AG10803 (cell line): ENCODE data around the gene CNKSR2.

Experiments used
- DNase-seq: peaks from one replicate; pipeline ENCODE4 v3.0.0; 2010; ENCODE audit warnings: low read depth
- H3K4me3 ChIP-seq: 2 replicates; pipeline ENCODE4 v1.5.1; 2011; ENCODE audit warnings: mild to moderate bottlenecking, low read length, control low read depth
- TF ChIP-seq, protein P1 (sequence below): conservative IDR thresholded peaks from 2 replicates; pipeline ENCODE4 v1.5.1; 2011; ENCODE audit warnings: mild to moderate bottlenecking, low read length, control low read depth, inconsistent platforms

CNKSR2 gene

DNA sequence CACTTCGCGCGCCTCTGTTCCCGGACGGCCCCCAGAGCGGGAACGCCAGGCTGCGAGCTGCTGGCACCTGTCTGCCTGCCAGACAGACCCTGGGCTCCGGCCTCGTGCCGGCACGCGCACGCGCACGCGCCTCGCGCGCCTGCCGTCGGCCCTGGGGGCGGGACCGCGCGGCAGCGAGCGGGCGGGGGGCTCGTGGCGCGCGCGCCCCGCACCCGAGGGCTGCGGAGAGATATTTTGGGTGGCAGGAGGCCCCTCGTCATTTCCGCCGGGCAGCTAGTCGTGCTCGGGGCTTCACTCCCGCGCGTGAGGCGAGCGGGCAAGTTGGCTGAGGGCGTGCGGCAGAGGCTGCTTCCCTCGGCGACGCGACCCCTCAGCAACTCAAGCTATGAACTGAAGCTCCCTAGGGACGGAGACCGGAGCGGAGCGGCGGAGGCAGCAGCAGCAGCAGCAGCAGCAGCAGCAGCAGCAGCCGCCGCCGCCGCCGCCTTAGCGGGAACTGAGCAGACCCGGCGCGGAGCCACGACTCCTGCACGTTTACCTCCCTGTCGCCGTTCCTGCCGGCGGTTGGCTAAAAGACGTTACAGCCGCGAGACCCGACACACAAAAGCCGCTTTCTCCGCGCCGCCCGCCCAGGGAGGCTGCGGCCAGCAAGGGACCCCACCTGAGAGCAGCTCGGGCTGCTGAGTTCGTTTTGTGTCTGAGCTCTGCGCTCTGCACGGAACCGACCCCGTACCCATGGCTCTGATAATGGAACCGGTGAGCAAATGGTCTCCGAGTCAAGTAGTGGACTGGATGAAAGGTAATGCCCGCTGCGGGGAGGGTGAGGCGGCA is at the start of gene CNKSR2:
Gene CNKSR2 (plus strand): TSS at position 256 of the 831 bp plus-strand sequence. CDS start 480 bp downstream, at position 736.
- TF ChIP-seq, protein P1, sequence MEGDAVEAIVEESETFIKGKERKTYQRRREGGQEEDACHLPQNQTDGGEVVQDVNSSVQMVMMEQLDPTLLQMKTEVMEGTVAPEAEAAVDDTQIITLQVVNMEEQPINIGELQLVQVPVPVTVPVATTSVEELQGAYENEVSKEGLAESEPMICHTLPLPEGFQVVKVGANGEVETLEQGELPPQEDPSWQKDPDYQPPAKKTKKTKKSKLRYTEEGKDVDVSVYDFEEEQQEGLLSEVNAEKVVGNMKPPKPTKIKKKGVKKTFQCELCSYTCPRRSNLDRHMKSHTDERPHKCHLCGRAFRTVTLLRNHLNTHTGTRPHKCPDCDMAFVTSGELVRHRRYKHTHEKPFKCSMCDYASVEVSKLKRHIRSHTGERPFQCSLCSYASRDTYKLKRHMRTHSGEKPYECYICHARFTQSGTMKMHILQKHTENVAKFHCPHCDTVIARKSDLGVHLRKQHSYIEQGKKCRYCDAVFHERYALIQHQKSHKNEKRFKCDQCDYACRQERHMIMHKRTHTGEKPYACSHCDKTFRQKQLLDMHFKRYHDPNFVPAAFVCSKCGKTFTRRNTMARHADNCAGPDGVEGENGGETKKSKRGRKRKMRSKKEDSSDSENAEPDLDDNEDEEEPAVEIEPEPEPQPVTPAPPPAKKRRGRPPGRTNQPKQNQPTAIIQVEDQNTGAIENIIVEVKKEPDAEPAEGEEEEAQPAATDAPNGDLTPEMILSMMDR: no peak
- no peak for DNase-seq
- H3K4me3 ChIP-seq: peak within 1 kb of the TSS; percentile 52

- no peak overlapping the region for H3K4me3 ChIP-seq
- DNase-seq: no peak
- TF ChIP-seq, protein P1: no peak
Observed at GRCh38 chrX:21354725-21355124, 19.5 kb upstream of the CNKSR2 start.

GRCh38 chrX:21355831-21356230 is 18.4 kb upstream of the CNKSR2 start:
- TF ChIP-seq, protein P1: no peak
- no peak overlapping the region for H3K4me3 ChIP-seq
- no peak for DNase-seq

DNA sequence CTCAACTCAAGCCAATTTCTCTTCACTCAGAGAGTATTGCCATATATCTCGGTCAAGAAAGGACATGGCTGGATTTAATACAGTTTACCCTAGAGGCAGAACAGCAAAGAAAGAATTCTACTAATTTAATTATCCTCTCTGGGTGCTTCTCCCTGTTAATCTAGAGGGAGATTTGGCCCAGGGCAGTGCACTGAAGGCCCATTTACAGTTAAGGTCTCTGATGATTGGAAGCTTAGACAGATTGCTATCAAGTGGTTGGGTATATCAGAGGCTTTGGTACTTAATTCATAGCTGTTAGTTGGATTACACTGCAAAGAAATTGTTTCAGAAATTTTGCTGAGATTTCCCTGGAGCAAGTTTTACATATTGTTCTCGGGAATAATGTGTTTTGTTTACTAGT is 4.6 kb upstream of the CNKSR2 start:
- TF ChIP-seq, protein P1: no peak
- no peak for DNase-seq
- H3K4me3 ChIP-seq: no peak overlapping the region

DNA sequence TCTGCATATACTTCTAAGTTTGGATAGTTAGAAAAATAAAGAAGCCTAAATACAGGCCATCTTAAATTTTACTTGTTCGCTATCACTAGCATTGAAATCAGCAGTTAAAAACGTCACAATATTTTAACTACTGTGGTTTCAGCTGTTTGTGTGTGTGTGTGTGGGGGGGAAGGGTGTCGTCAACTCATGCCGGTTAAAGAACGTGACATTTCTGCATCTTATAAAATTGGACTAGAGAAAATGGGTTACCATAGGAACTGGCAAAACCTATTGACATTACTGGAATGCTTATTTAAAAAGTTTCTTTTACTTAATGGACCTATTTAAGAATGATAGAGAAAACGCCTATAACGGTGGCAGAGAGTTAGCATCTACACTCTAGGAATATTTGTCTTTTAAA is 1.2 kb upstream of the CNKSR2 start:
- no peak overlapping the region for H3K4me3 ChIP-seq
- DNase-seq: no peak
- TF ChIP-seq, protein P1: no peak

GRCh38 chrX:21373637-21374162 is 518 bp upstream of the CNKSR2 start:
- peak overlapping the region; percentile 38 for H3K4me3 ChIP-seq
- no peak for DNase-seq
- TF ChIP-seq, protein P1: no peak
